Measurements from ENCODE around the gene PPP2R2B.

The PPP2R2B gene

GRCh38 chr5:146645342-146645741 lies 233.2 kb downstream of the PPP2R2B start:
- H3K79me2 ChIP-seq (ENCODE audit: insufficient read depth, low read depth) = no peaks in the 10 kb centered on the region
- no peak for TF ChIP-seq CTCF (conservative IDR thresholded peaks at IDR 0.05; ENCODE audit: low read depth, low read length)
- H3K27me3 ChIP-seq (ENCODE audit: insufficient read depth, low read depth) = no peaks in the 10 kb centered on the region
- H3K4me1 ChIP-seq (ENCODE audit: low read depth, poor library complexity, severe bottlenecking) = no peaks in the 10 kb centered on the region
- no peaks in the 10 kb centered on the region for H4K20me1 ChIP-seq (ENCODE audit: insufficient read depth)
- no peak overlapping the region for H3K27ac ChIP-seq
- H3K4me3 ChIP-seq (IDR thresholded peaks at IDR 0.05; ENCODE audit: insufficient read depth, low read depth, low read length) = no peak overlapping the region
- H2AFZ ChIP-seq (ENCODE audit: low read depth) = no peak overlapping the region
- H3K9ac ChIP-seq = no peak overlapping the region
- H3K4me2 ChIP-seq = no peak overlapping the region
- no peaks in the 10 kb centered on the region for H3K36me3 ChIP-seq (ENCODE audit: insufficient read depth)

GRCh38 chr5:146644831-146645230 lies 233.7 kb downstream of the PPP2R2B start:
- no peaks in the 10 kb centered on the region for H4K20me1 ChIP-seq (ENCODE audit: insufficient read depth)
- no peaks in the 10 kb centered on the region for H3K4me1 ChIP-seq (ENCODE audit: low read depth, poor library complexity, severe bottlenecking)
- no peak overlapping the region for H3K4me2 ChIP-seq
- no peaks in the 10 kb centered on the region for H3K27me3 ChIP-seq (ENCODE audit: insufficient read depth, low read depth)
- H3K79me2 ChIP-seq (ENCODE audit: insufficient read depth, low read depth) = no peaks in the 10 kb centered on the region
- no peak overlapping the region for H2AFZ ChIP-seq (ENCODE audit: low read depth)
- no peak overlapping the region for H3K27ac ChIP-seq
- H3K4me3 ChIP-seq (IDR thresholded peaks at IDR 0.05; ENCODE audit: insufficient read depth, low read depth, low read length) = no peak overlapping the region
- no peak overlapping the region for H3K9ac ChIP-seq
- no peaks in the 10 kb centered on the region for H3K36me3 ChIP-seq (ENCODE audit: insufficient read depth)
- no peak for TF ChIP-seq CTCF (conservative IDR thresholded peaks at IDR 0.05; ENCODE audit: low read depth, low read length)

- H3K4me1 ChIP-seq (ENCODE audit: low read depth, poor library complexity, severe bottlenecking) = no peaks in the 10 kb centered on the region
- no peak overlapping the region for H3K9ac ChIP-seq
- H3K79me2 ChIP-seq (ENCODE audit: insufficient read depth, low read depth) = no peaks in the 10 kb centered on the region
- no peaks in the 10 kb centered on the region for H4K20me1 ChIP-seq (ENCODE audit: insufficient read depth)
- no peaks in the 10 kb centered on the region for H3K36me3 ChIP-seq (ENCODE audit: insufficient read depth)
- H3K27me3 ChIP-seq (ENCODE audit: insufficient read depth, low read depth) = no peaks in the 10 kb centered on the region
- H3K27ac ChIP-seq = no peak overlapping the region
- TF ChIP-seq CTCF (conservative IDR thresholded peaks at IDR 0.05; ENCODE audit: low read depth, low read length) = no peak
- H2AFZ ChIP-seq (ENCODE audit: low read depth) = no peak overlapping the region
- no peak overlapping the region for H3K4me2 ChIP-seq
- no peak overlapping the region for H3K4me3 ChIP-seq (IDR thresholded peaks at IDR 0.05; ENCODE audit: insufficient read depth, low read depth, low read length)
Observed at GRCh38 chr5:146643776-146644175, 234.8 kb downstream of the PPP2R2B start.

- Histone ChIP-seq H3K4me2 (no peak overlapping the region), H2AFZ (ENCODE audit: low read depth) (no peak overlapping the region), H3K4me3 (IDR thresholded peaks at IDR 0.05; ENCODE audit: insufficient read depth, low read depth, low read length) (no peak overlapping the region), H3K27ac (no peak overlapping the region), H3K4me1 (ENCODE audit: low read depth, poor library complexity, severe bottlenecking) (no peaks in the 10 kb centered on the region), H4K20me1 (ENCODE audit: insufficient read depth) (no peaks in the 10 kb centered on the region), H3K79me2 (ENCODE audit: insufficient read depth, low read depth) (no peaks in the 10 kb centered on the region), H3K27me3 (ENCODE audit: insufficient read depth, low read depth) (no peaks in the 10 kb centered on the region), H3K9ac (no peak overlapping the region), H3K36me3 (ENCODE audit: insufficient read depth) (no peaks in the 10 kb centered on the region)
- TF ChIP-seq CTCF (conservative IDR thresholded peaks at IDR 0.05; ENCODE audit: low read depth, low read length) = no peak
Observed at GRCh38 chr5:146642410-146642809, 236.1 kb downstream of the PPP2R2B start.
